GM12878 (cell line): Measurements from ENCODE around the gene RBM6. TPM values are rescaled to one million over a fixed set of nuclear protein-coding genes. Genes with fewer than 3 reads are reported as not detected.

ENCODE experiments used
- BACH1 ChIP-seq: fragments of 450-650 bp; IDR thresholded peaks from 2 replicates; pipeline ENCODE4 v1.6.1; 2017; ENCODE audit warnings: mild to moderate bottlenecking, borderline replicate concordance
- CEBPZ ChIP-seq: fragments of 150-350 bp; IDR thresholded peaks from 2 replicates; pipeline ENCODE4 v1.6.1; 2016; ENCODE audit warnings: low read depth, low read length
- CREB1 ChIP-seq: IDR thresholded peaks from 2 replicates; pipeline ENCODE4 v1.6.1; 2012; ENCODE audit warnings: low read depth, mild to moderate bottlenecking, inconsistent platforms
- EZH2 ChIP-seq: IDR thresholded peaks from 2 replicates; pipeline ENCODE4 v1.6.1; 2012; ENCODE audit warnings: low read depth, mild to moderate bottlenecking, control low read depth, inconsistent platforms, low read length, borderline replicate concordance; ENCODE audit not compliant: control insufficient read depth
- FOS ChIP-seq: IDR thresholded peaks from 3 replicates; pipeline ENCODE4 v1.6.1; 2011; ENCODE audit warnings: borderline replicate concordance; ENCODE audit not compliant: insufficient read length; ENCODE audit errors: extremely low read depth
- FOXK2 ChIP-seq: fragments of 450-650 bp; IDR thresholded peaks from 2 replicates; pipeline ENCODE4 v1.6.1; 2017; ENCODE audit warnings: mild to moderate bottlenecking, moderate library complexity
- GABPA ChIP-seq: IDR thresholded peaks from 2 replicates; pipeline ENCODE4 v1.6.1; 2014; ENCODE audit warnings: antibody characterized with exemption, low read depth, mild to moderate bottlenecking, inconsistent platforms
- HCFC1 ChIP-seq: fragments of 150-350 bp; IDR thresholded peaks from 2 replicates; pipeline ENCODE4 v1.6.1; 2014; ENCODE audit warnings: low read length
- IRF3 ChIP-seq: fragments of 450-650 bp; IDR thresholded peaks from 2 replicates; pipeline ENCODE4 v1.6.1; 2014; ENCODE audit warnings: mild to moderate bottlenecking
- JUND ChIP-seq: IDR thresholded peaks from 2 replicates; pipeline ENCODE4 v1.6.1; 2012; ENCODE audit warnings: low read depth, mild to moderate bottlenecking, low read length, improper control_type of control experiment, moderate library complexity
- KAT2A ChIP-seq: conservative IDR thresholded peaks from 2 replicates; pipeline ENCODE4 v1.6.1; 2011; ENCODE audit warnings: low read depth, low read length; ENCODE audit not compliant: control insufficient read depth
- KLF5 ChIP-seq: fragments of 450-650 bp; IDR thresholded peaks from 2 replicates; pipeline ENCODE4 v1.6.1; 2014; ENCODE audit warnings: mild to moderate bottlenecking; ENCODE audit not compliant: partially characterized antibody
- LARP7 ChIP-seq: fragments of 450-650 bp; IDR thresholded peaks from 2 replicates; pipeline ENCODE4 v1.6.1; 2017; ENCODE audit warnings: mild to moderate bottlenecking
- MAX ChIP-seq: IDR thresholded peaks from 2 replicates; pipeline ENCODE4 v1.6.1; 2012; ENCODE audit warnings: low read depth, low read length, improper control_type of control experiment
- NFXL1 ChIP-seq: fragments of 450-650 bp; IDR thresholded peaks from 2 replicates; pipeline ENCODE4 v1.6.1; 2017; ENCODE audit warnings: antibody characterized with exemption, mild to moderate bottlenecking, borderline replicate concordance
- NFYB ChIP-seq: IDR thresholded peaks from 2 replicates; pipeline ENCODE4 v1.6.1; 2011; ENCODE audit warnings: low read depth, mild to moderate bottlenecking, low read length, improper control_type of control experiment, moderate library complexity; ENCODE audit not compliant: insufficient read depth
- NR2F1 ChIP-seq: fragments of 450-650 bp; conservative IDR thresholded peaks from 2 replicates; pipeline ENCODE4 v1.6.1; 2017; ENCODE audit warnings: mild to moderate bottlenecking
- RAD21 ChIP-seq: IDR thresholded peaks from 2 replicates; pipeline ENCODE4 v1.6.1; 2011; ENCODE audit warnings: mild to moderate bottlenecking, low read depth, low read length, moderate library complexity; ENCODE audit not compliant: insufficient read depth
- RFX5 ChIP-seq: IDR thresholded peaks from 2 replicates; pipeline ENCODE4 v1.6.1; 2011; ENCODE audit warnings: low read depth, low read length, improper control_type of control experiment
- RUNX3 ChIP-seq: IDR thresholded peaks from 2 replicates; pipeline ENCODE4 v1.6.1; 2012; ENCODE audit warnings: low read length, inconsistent platforms
- SMC3 ChIP-seq: IDR thresholded peaks from 2 replicates; pipeline ENCODE4 v1.6.1; 2011; ENCODE audit warnings: low read length, improper control_type of control experiment, borderline replicate concordance
- SREBF2 ChIP-seq: IDR thresholded peaks from 2 replicates; pipeline ENCODE4 v1.6.1; 2012; ENCODE audit warnings: mild to moderate bottlenecking, low read length
- SUZ12 ChIP-seq: fragments of 200-600 bp; sonication (generic); IDR thresholded peaks from one replicate; pipeline ENCODE4 v1.6.1; 2018; ENCODE audit warnings: antibody characterized with exemption, mild to moderate bottlenecking; ENCODE audit not compliant: unreplicated experiment
- TCF3 ChIP-seq: IDR thresholded peaks from 2 replicates; pipeline ENCODE4 v1.6.1; 2012; ENCODE audit warnings: low read depth, mild to moderate bottlenecking, low read length, borderline replicate concordance; ENCODE audit not compliant: insufficient read depth
- USF1 ChIP-seq: IDR thresholded peaks from 2 replicates; pipeline ENCODE4 v1.6.1; 2011; ENCODE audit warnings: borderline replicate concordance, low read depth, mild to moderate bottlenecking, moderate library complexity, mixed read lengths, low read length; ENCODE audit not compliant: insufficient read depth; ENCODE audit errors: extremely low read length
- WRNIP1 ChIP-seq: IDR thresholded peaks from 2 replicates; pipeline ENCODE4 v1.6.1; 2011; ENCODE audit warnings: low read depth, low read length, improper control_type of control experiment, borderline replicate concordance
- YBX1 ChIP-seq: fragments of 450-650 bp; IDR thresholded peaks from 2 replicates; pipeline ENCODE4 v1.6.1; 2016; ENCODE audit warnings: antibody characterized with exemption
- polyA plus RNA-seq, 11 experiments: library from polyadenylated mRNA; depleted of rRNA in 4 of 11; unstranded in 6 of 11; stranded (reverse) in 5 of 11; fragments of >200 nt; fragmentation: Nextera tagmentation in 4 of 11; fragmentation: Illumina TruSeq in 1 of 11; extraction: Ambion mirVana in 4 of 11; extraction: Trizol in 1 of 11; gene quantifications; 1 replicate in 1 of 11; 2 replicates in 10 of 11; pipeline versions ENCODE4 v1.2.1 to v1.2.3, GENCODE V29; 2011 to 2016; ENCODE audit warnings: inconsistent platforms in 2 of 11, missing spikeins in 2 of 11, low read depth in 1 of 11
- total RNA-seq, 4 experiments: library from RNA; depleted of rRNA in 3 of 4; stranded (reverse); fragments of >200 nt in 3 of 4; fragmentation: Illumina TruSeq in 1 of 4; extraction: Trizol in 1 of 4; gene quantifications; 2 replicates each; pipeline versions ENCODE4 v1.2.1 to v1.2.3, GENCODE V29; 2013 to 2021

The RBM6 gene
- total and polyA plus RNA-seq, 10 of the 15 experiments (the other 5 are each of a cell fraction or from before 2014, with no cell fraction given) = 45.3 to 103 (median 81.3) TPM

- TF ChIP-seq GABPA = peak; percentile 83
- no peak for TF ChIP-seq YBX1
- TF ChIP-seq JUND = no peak
- TF ChIP-seq IRF3 = no peak; the same call in 1 of the 2 replicates
- peak; percentile 89 for TF ChIP-seq USF1
- no peak for TF ChIP-seq WRNIP1
- no peak for TF ChIP-seq KAT2A
- TF ChIP-seq FOXK2 = no peak
- TF ChIP-seq HCFC1 = peak; percentile 92
- TF ChIP-seq RFX5 = 0 out of 2 replicates have a peak, but pooled peaks have one; percentile 29
- peak; percentile 94 for TF ChIP-seq LARP7
- peak; percentile 64; the same call in 1 of the 2 replicates for TF ChIP-seq MAX
- TF ChIP-seq RUNX3 = peak; percentile 83
- TF ChIP-seq CEBPZ = no peak
- no peak for TF ChIP-seq NFXL1
- TF ChIP-seq KLF5 = peak; percentile 67
- no peak for TF ChIP-seq FOS
- peak; percentile 71 for TF ChIP-seq BACH1
- TF ChIP-seq TCF3 = peak; percentile 91
- no peak for TF ChIP-seq SUZ12
- TF ChIP-seq NR2F1 = peak; percentile 99
- TF ChIP-seq EZH2 = no peak
- TF ChIP-seq SREBF2 = no peak
- TF ChIP-seq CREB1 = peak; percentile 90
- no peak for TF ChIP-seq RAD21
- no peak for TF ChIP-seq SMC3
- peak; percentile 89 for TF ChIP-seq NFYB
Observed at GRCh38 chr3:49939858-49940666, at the start of gene RBM6 (continued).
